ENCODE measurements around the gene NHERF1. TPM values are rescaled to one million over a fixed set of nuclear protein-coding genes. Genes with fewer than 3 reads are reported as not detected.
A peak's percentile ranks its signal among the peaks of the same experiment; 100 is the strongest.

NHERF1 gene
- total and polyA plus RNA-seq, 4 donors: 18.3 to 58.2 (median 28.1) TPM

GRCh38 chr17:74808714-74809430 lies 60.4 kb downstream of the NHERF1 start:
- H3K4me1 ChIP-seq (ENCODE audit: control insufficient read depth in 5 of 5, insufficient read depth in 5 of 5, low read length in 5 of 5): peaks cover 0 to 18% (median 10%) of the 10 kb centered on the region in 5 donors
- H3K4me3 ChIP-seq: no peak overlapping the region
- WGBS, 2 donors: 53 to 75% methylated on average over 17 of the region's 17 CpGs
- H3K27ac ChIP-seq (ENCODE audit: low read depth in 1 of 2, low read length in 1 of 2): no peak overlapping the region
- DNase-seq (no peak), ATAC-seq (ENCODE audit: insufficient read depth, low FRiP score) (no peak)
- no peak overlapping the region for H3K9ac ChIP-seq (ENCODE audit: insufficient read depth in 1 of 2, low read length in 2 of 2)
- peaks cover 0 to 18% (median 2%) of the 10 kb centered on the region in 4 donors for H3K36me3 ChIP-seq (ENCODE audit: control insufficient read depth in 4 of 4, insufficient read depth in 4 of 4, low read length in 4 of 4)
- H3K9me3 ChIP-seq (ENCODE audit: control insufficient read depth in 4 of 4, insufficient read depth in 3 of 4, low read length in 3 of 4): no peaks in the 10 kb centered on the region
- no peak for TF ChIP-seq CTCF (IDR thresholded peaks at IDR 0.05; ENCODE audit: control extremely low read depth, extremely low read depth)
- H3K27me3 ChIP-seq (ENCODE audit: control insufficient read depth in 3 of 3, insufficient read depth in 3 of 3, low read length in 2 of 3): no peaks in the 10 kb centered on the region

- no peaks in the 10 kb centered on the region for H3K27me3 ChIP-seq (ENCODE audit: control insufficient read depth in 3 of 3, insufficient read depth in 3 of 3, low read length in 2 of 3)
- WGBS, 2 donors: 90 to 92% methylated on average over 15 of the region's 15 CpGs
- H3K9ac ChIP-seq (ENCODE audit: insufficient read depth in 1 of 2, low read length in 2 of 2): no peak overlapping the region
- no peak for TF ChIP-seq CTCF (IDR thresholded peaks at IDR 0.05; ENCODE audit: control extremely low read depth, extremely low read depth)
- peaks cover 0 to 16% (median 0%) of the 10 kb centered on the region in 4 donors for H3K36me3 ChIP-seq (ENCODE audit: control insufficient read depth in 4 of 4, insufficient read depth in 4 of 4, low read length in 4 of 4)
- ATAC-seq (ENCODE audit: insufficient read depth, low FRiP score) (no peak), DNase-seq (no peak)
- H3K27ac ChIP-seq (ENCODE audit: low read depth in 1 of 2, low read length in 1 of 2): no peak overlapping the region
- H3K4me1 ChIP-seq (ENCODE audit: control insufficient read depth in 5 of 5, insufficient read depth in 5 of 5, low read length in 5 of 5): peaks cover 0 to 18% (median 8%) of the 10 kb centered on the region in 5 donors
- no peak overlapping the region for H3K4me3 ChIP-seq
- no peaks in the 10 kb centered on the region for H3K9me3 ChIP-seq (ENCODE audit: control insufficient read depth in 4 of 4, insufficient read depth in 3 of 4, low read length in 3 of 4)
Observed at GRCh38 chr17:74810699-74811485, 62.5 kb downstream of the NHERF1 start.

- Histone ChIP-seq H3K4me1 (ENCODE audit: control insufficient read depth in 5 of 5, insufficient read depth in 5 of 5, low read length in 5 of 5) (peaks cover 0 to 14% (median 5%) of the 10 kb centered on the region in 5 donors), H3K27me3 (ENCODE audit: control insufficient read depth in 3 of 3, insufficient read depth in 3 of 3, low read length in 2 of 3) (no peaks in the 10 kb centered on the region), H3K4me3 (no peak overlapping the region), H3K27ac (ENCODE audit: low read depth in 1 of 2, low read length in 1 of 2) (peak overlapping the region; percentile 13 to 77), H3K9me3 (ENCODE audit: control insufficient read depth in 4 of 4, insufficient read depth in 3 of 4, low read length in 3 of 4) (peaks cover 0 to 2% (median 0%) of the 10 kb centered on the region in 4 donors), H3K36me3 (ENCODE audit: control insufficient read depth in 4 of 4, insufficient read depth in 4 of 4, low read length in 4 of 4) (peaks cover 0 to 12% (median 0%) of the 10 kb centered on the region in 4 donors), H3K9ac (ENCODE audit: insufficient read depth in 1 of 2, low read length in 2 of 2) (no peak overlapping the region)
- no peak for TF ChIP-seq CTCF (IDR thresholded peaks at IDR 0.05; ENCODE audit: control extremely low read depth, extremely low read depth)
- peak; percentile 13 for ATAC-seq (ENCODE audit: insufficient read depth, low FRiP score)
- 46 to 47% methylated on average over 23 of the region's 23 CpGs for WGBS, 2 donors
- DNase-seq: peak; percentile 47 to 69 (median 52)
Observed at GRCh38 chr17:74812109-74813009, 63.9 kb downstream of the NHERF1 start.

All from lung (tissue), 12 donors.